Erythroblast (primary cell): Measurements from ENCODE around the gene CACNA1D.

Experiments used
- DNase-seq, 2 experiments: peaks; one replicate each; lab custom pipeline; 2025; lab: John Stamatoyannopoulos, UW
- GATA1 ChIP-seq: IDR thresholded peaks from 2 replicates; pipeline ENCODE4 v1.6.1; 2011; ENCODE audit warnings: low read depth, mild to moderate bottlenecking, control low read depth, low read length, moderate library complexity
- POLR2A ChIP-seq: IDR thresholded peaks from 2 replicates; pipeline ENCODE4 v1.6.1; 2011; ENCODE audit warnings: mild to moderate bottlenecking, low read length

Gene CACNA1D

GRCh38 chr3:53773611-53774368, 279.4 kb downstream of the CACNA1D start:
- no peak for DNase-seq
- TF ChIP-seq POLR2A, result no peak

GRCh38 chr3:53774414-53774813, 280.0 kb downstream of the CACNA1D start:
- TF ChIP-seq GATA1 (no peak), POLR2A (no peak)
- DNase-seq, result no peak

- TF ChIP-seq POLR2A, result no peak
- no peak for TF ChIP-seq GATA1
- DNase-seq, result no peak
Measured at GRCh38 chr3:53775018-53775417, 280.6 kb downstream of the CACNA1D start.

- TF ChIP-seq GATA1, result no peak
- no peak for TF ChIP-seq POLR2A
- DNase-seq, result no peak
Measured at GRCh38 chr3:53775834-53776251, 281.4 kb downstream of the CACNA1D start.

- no peak for DNase-seq
- TF ChIP-seq GATA1 (no peak), POLR2A (no peak)
Measured at GRCh38 chr3:53776494-53777101, 282.2 kb downstream of the CACNA1D start.

GRCh38 chr3:53777468-53777867, 283.1 kb downstream of the CACNA1D start:
- no peak for DNase-seq
- TF ChIP-seq GATA1 (no peak), POLR2A (no peak)

GRCh38 chr3:53778153-53778552, 283.7 kb downstream of the CACNA1D start:
- TF ChIP-seq POLR2A (no peak), GATA1 (no peak)
- DNase-seq, result no peak

GRCh38 chr3:53780171-53780570, 285.8 kb downstream of the CACNA1D start:
- no peak for DNase-seq
- TF ChIP-seq GATA1 (no peak), POLR2A (no peak)

DNA sequence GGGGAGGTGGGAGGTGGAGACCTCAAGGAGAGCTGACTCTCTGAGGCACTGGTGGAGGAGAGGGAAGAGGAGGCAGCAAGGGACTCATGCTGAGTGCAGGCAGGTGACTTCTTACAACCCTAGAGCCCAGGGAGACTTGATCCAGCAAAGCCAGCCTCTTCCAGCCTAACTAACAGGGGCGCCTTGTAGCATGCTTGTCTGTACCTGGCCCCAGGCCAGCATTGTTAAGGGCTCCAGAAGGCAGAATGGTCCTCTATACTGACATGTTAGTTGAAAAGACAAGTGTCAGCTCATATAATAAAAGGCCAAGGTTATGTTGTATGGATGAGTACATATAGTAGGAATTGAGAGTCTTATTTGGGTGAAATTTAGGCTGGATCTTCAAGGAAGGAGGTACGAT, 286.4 kb downstream of the CACNA1D start:
- no peak for DNase-seq
- TF ChIP-seq GATA1 (no peak), POLR2A (no peak)

GRCh38 chr3:53787016-53787415, 292.6 kb downstream of the CACNA1D start:
- no peak for TF ChIP-seq POLR2A
- no peak for TF ChIP-seq GATA1

GRCh38 chr3:53788038-53788437, 293.6 kb downstream of the CACNA1D start:
- no peak for DNase-seq
- TF ChIP-seq GATA1 (no peak), POLR2A (no peak)

More at GRCh38 chr3:53787016-53787415, 292.6 kb downstream of the CACNA1D start:
- no peak for DNase-seq

GRCh38 chr3:53789459-53789858, 295.0 kb downstream of the CACNA1D start:
- TF ChIP-seq GATA1 (no peak), POLR2A (no peak)
- no peak for DNase-seq

- DNase-seq, result no peak
- TF ChIP-seq POLR2A (no peak), GATA1 (no peak)
Measured at GRCh38 chr3:53790470-53790869, 296.1 kb downstream of the CACNA1D start.

DNA sequence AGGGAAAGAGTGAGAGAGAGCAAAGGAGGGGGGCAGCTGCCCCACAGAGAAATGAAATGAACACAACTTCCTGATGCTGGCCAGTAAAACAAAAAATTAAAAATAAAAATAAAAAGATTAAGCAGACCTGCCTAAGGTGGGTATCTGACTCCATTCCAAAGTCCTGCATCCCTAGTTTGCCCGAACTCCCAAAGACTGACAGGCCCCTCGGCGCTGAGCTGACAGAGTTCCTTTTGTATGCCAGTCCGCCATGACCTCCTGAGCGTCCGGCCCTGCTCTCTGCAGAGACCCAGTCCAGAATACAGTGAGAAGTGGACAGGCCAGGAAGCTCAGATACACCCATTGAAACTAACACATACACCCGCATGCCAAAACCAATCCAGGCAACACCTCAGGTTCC, 296.9 kb downstream of the CACNA1D start:
- DNase-seq, result no peak
- no peak for TF ChIP-seq GATA1
- no peak for TF ChIP-seq POLR2A

DNA sequence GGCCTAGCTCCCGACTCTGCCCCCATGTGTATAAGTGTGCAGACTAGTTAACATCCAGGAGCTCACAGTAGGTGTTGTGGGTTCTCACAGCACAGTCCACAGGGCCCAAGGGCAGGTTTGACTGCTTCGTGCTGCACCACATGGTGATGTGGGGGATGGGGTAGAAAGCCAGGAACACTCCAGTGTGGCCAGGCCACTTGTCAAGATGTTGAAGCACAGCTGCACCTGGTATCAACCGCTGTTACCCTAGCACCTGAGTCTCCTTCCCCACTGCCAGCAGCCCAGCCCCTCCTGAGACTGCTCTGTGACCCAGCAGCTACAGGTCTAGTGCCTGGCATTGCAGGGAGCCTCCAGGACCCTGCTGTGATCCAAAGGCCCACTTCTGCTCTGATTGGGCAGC, 298.5 kb downstream of the CACNA1D start:
- TF ChIP-seq POLR2A (no peak), GATA1 (no peak)
- no peak for DNase-seq

GRCh38 chr3:53794597-53794996, 300.2 kb downstream of the CACNA1D start:
- no peak for DNase-seq

More at GRCh38 chr3:53794597-53794996, 300.2 kb downstream of the CACNA1D start:
- TF ChIP-seq GATA1 (no peak), POLR2A (no peak)
